ENCODE data around the gene ZCCHC17.

DNA sequence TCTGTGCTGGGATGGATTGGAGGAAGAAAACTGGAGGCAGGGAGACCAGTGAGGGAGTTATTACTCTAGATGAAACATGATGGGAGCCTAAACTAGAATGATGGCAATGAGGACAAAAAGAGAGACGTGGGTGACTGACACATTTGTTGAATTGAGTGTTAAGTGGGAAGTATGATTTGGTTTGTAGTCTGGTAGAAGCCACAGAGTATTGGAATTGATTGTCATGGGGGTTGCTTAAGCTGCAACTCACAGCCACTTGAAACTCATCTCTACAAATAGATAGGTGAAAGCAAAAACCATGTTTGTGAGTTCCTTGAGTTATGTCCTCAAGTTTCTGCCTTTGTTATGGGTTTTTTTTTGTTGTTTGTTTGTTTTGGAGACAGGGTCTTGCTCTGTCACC, 47.7 kb downstream of the ZCCHC17 start:
- TF ChIP-seq, protein P1, sequence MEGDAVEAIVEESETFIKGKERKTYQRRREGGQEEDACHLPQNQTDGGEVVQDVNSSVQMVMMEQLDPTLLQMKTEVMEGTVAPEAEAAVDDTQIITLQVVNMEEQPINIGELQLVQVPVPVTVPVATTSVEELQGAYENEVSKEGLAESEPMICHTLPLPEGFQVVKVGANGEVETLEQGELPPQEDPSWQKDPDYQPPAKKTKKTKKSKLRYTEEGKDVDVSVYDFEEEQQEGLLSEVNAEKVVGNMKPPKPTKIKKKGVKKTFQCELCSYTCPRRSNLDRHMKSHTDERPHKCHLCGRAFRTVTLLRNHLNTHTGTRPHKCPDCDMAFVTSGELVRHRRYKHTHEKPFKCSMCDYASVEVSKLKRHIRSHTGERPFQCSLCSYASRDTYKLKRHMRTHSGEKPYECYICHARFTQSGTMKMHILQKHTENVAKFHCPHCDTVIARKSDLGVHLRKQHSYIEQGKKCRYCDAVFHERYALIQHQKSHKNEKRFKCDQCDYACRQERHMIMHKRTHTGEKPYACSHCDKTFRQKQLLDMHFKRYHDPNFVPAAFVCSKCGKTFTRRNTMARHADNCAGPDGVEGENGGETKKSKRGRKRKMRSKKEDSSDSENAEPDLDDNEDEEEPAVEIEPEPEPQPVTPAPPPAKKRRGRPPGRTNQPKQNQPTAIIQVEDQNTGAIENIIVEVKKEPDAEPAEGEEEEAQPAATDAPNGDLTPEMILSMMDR (IDR thresholded peaks at IDR 0.05) = no peak
- TF ChIP-seq POLR2AphosphoS5 (IDR thresholded peaks at IDR 0.05) = no peak
